NCI-H1105 (cell line): ENCODE measurements around the gene DECR2.

Experiments used
- DNase-seq: peaks from one replicate; lab custom pipeline; 2025; lab: John Stamatoyannopoulos, UW

The DECR2 gene

GRCh38 chr16:444027-444426, 42.3 kb downstream of the DECR2 start:
- DNase-seq, result no peak

GRCh38 chr16:445566-445965, 43.9 kb downstream of the DECR2 start:
- DNase-seq, result no peak

GRCh38 chr16:450385-450784, 48.7 kb downstream of the DECR2 start:
- DNase-seq, result no peak

- DNase-seq, result peak; percentile 46
These were observed 49.3 kb downstream of the DECR2 start for GRCh38 chr16:450785-451512.

GRCh38 chr16:454397-454940, 52.8 kb downstream of the DECR2 start:
- no peak for DNase-seq

GRCh38 chr16:455453-455852, 53.8 kb downstream of the DECR2 start:
- DNase-seq, result no peak

GRCh38 chr16:456891-457483, 55.3 kb downstream of the DECR2 start:
- DNase-seq, result no peak

GRCh38 chr16:457732-458400, 56.2 kb downstream of the DECR2 start:
- no peak for DNase-seq

- DNase-seq, result no peak
These were observed 58.1 kb downstream of the DECR2 start for GRCh38 chr16:459761-460160.

- no peak for DNase-seq
These were observed 59.1 kb downstream of the DECR2 start for GRCh38 chr16:460787-461186.
